HEK293 (cell line): Measurements from ENCODE around the gene SBF1.

ENCODE experiments used
- CTCF ChIA-PET: fragments of 350-600 bp; formaldehyde crosslinking; extraction: SDS; loops from one replicate; lab custom pipeline; 2021; ENCODE audit warnings: antibody characterized with exemption; lab: Yijun Ruan, JAX
- POLR2A ChIA-PET: fragments of 300-600 bp; formaldehyde crosslinking; extraction: SDS; loops from one replicate; lab custom pipeline; 2020; ENCODE audit warnings: antibody characterized with exemption, inconsistent platforms; lab: Yijun Ruan, JAX
- H3K27ac ChIP-seq: fragments of 200-500 bp; sonication (Bioruptor generic); 2 replicates; pipeline ENCODE4 v1.5.1; 2014; ENCODE audit warnings: low read depth, low read length, control low read depth, inconsistent platforms; ENCODE audit errors: extremely low read depth
- H3K36me3 ChIP-seq, 2 experiments: fragments of 200-500 bp in 1 of 2; sonication (Bioruptor generic) in 1 of 2; 1 replicate in 1 of 2; 2 replicates in 1 of 2; pipeline ENCODE4 v1.5.1; 2014 to 2017; ENCODE audit warnings: inconsistent platforms in 2 of 2, low read length in 2 of 2; ENCODE audit not compliant: control insufficient read depth in 2 of 2, insufficient read depth in 1 of 2
- H3K4me1 ChIP-seq: fragments of 200-500 bp; sonication (Bioruptor generic); 2 replicates; pipeline ENCODE4 v1.5.1; 2014; ENCODE audit warnings: mild to moderate bottlenecking, low read length, inconsistent platforms; ENCODE audit not compliant: control insufficient read depth, insufficient read depth
- H3K4me3 ChIP-seq: 2 replicates; pipeline ENCODE4 v1.5.1; 2011; ENCODE audit warnings: low read depth, mild to moderate bottlenecking, control low read depth, low read length, moderate library complexity
- H3K9me3 ChIP-seq: fragments of 200-500 bp; sonication (Bioruptor generic); 2 replicates; pipeline ENCODE4 v1.5.1; 2014; ENCODE audit warnings: low read depth, low read length, inconsistent platforms; ENCODE audit not compliant: control insufficient read depth, insufficient read depth
- AEBP2 ChIP-seq: fragments of 450-650 bp; formaldehyde crosslinking; IDR thresholded peaks from 2 replicates; pipeline ENCODE4 v1.5.1; 2016; ENCODE audit warnings: missing biosample characterization, missing genetic modification characterization, borderline replicate concordance
- KLF9 ChIP-seq: fragments of 450-650 bp; formaldehyde crosslinking; IDR thresholded peaks from 2 replicates; pipeline ENCODE4 v1.5.1; 2016; ENCODE audit warnings: missing biosample characterization, missing genetic modification characterization, low read depth
- MZF1 ChIP-seq: fragments of 450-650 bp; formaldehyde crosslinking; IDR thresholded peaks from 2 replicates; pipeline ENCODE4 v1.5.1; 2017; ENCODE audit warnings: missing biosample characterization, missing genetic modification characterization, borderline replicate concordance
- PBX3 ChIP-seq: sonication (generic); formaldehyde crosslinking; IDR thresholded peaks from 2 replicates; pipeline ENCODE4 v1.8.1; 2022; ENCODE audit warnings: mild to moderate bottlenecking, moderate library complexity, missing genetic modification reagents
- PRDM10 ChIP-seq: fragments of 450-650 bp; formaldehyde crosslinking; IDR thresholded peaks from 2 replicates; pipeline ENCODE4 v1.5.1; 2016; ENCODE audit warnings: missing biosample characterization, missing genetic modification characterization
- SP2 ChIP-seq: fragments of 450-650 bp; formaldehyde crosslinking; IDR thresholded peaks from 2 replicates; pipeline ENCODE4 v1.5.1; 2016; ENCODE audit warnings: missing biosample characterization, missing genetic modification characterization
- YY2 ChIP-seq: fragments of 450-650 bp; formaldehyde crosslinking; IDR thresholded peaks from 2 replicates; pipeline ENCODE4 v1.5.1; 2016; ENCODE audit warnings: missing biosample characterization, missing genetic modification characterization
- ZNF10 ChIP-seq: fragments of 450-650 bp; formaldehyde crosslinking; IDR thresholded peaks from 2 replicates; pipeline ENCODE4 v1.5.1; 2017; ENCODE audit warnings: missing biosample characterization, missing genetic modification characterization
- ZNF155 ChIP-seq: fragments of 450-650 bp; formaldehyde crosslinking; IDR thresholded peaks from 2 replicates; pipeline ENCODE4 v1.5.1; 2016; ENCODE audit warnings: missing biosample characterization, missing genetic modification characterization
- ZNF274 ChIP-seq, 2 experiments: fragments of 200-500 bp in 1 of 2; fragments of 450-650 bp in 1 of 2; sonication (Bioruptor generic) in 1 of 2; formaldehyde crosslinking in 1 of 2; IDR thresholded peaks; 2 replicates each; pipeline versions ENCODE4 v1.5.1 to v1.6.1; 2014 to 2016; ENCODE audit warnings: borderline replicate concordance in 1 of 2, inconsistent platforms in 1 of 2, low read length in 1 of 2, missing biosample characterization in 1 of 2, missing genetic modification characterization in 1 of 2
- ZNF488 ChIP-seq: fragments of 450-650 bp; formaldehyde crosslinking; IDR thresholded peaks from 2 replicates; pipeline ENCODE4 v1.5.1; 2016; ENCODE audit warnings: missing biosample characterization, missing genetic modification characterization
- ZNF529 ChIP-seq: fragments of 450-650 bp; formaldehyde crosslinking; IDR thresholded peaks from 2 replicates; pipeline ENCODE4 v1.5.1; 2017; ENCODE audit warnings: missing genetic modification characterization, missing biosample characterization; ENCODE audit not compliant: insufficient replicate concordance
- ZNF530 ChIP-seq: fragments of 450-650 bp; formaldehyde crosslinking; IDR thresholded peaks from 2 replicates; pipeline ENCODE4 v1.5.1; 2016; ENCODE audit warnings: low read depth, missing biosample characterization, missing genetic modification characterization
- ZNF544 ChIP-seq: fragments of 450-650 bp; formaldehyde crosslinking; IDR thresholded peaks from 2 replicates; pipeline ENCODE4 v1.5.0; 2017; ENCODE audit warnings: missing biosample characterization, missing genetic modification characterization
- ZNF660 ChIP-seq: fragments of 450-650 bp; IDR thresholded peaks from 2 replicates; pipeline ENCODE4 v1.5.1; 2018; ENCODE audit warnings: missing biosample characterization, mild to moderate bottlenecking, missing genetic modification characterization
- ZNF707 ChIP-seq: fragments of 450-650 bp; formaldehyde crosslinking; IDR thresholded peaks from 2 replicates; pipeline ENCODE4 v1.5.1; 2016; ENCODE audit warnings: missing biosample characterization, missing genetic modification characterization
- ZNF776 ChIP-seq: fragments of 450-650 bp; formaldehyde crosslinking; IDR thresholded peaks from 2 replicates; pipeline ENCODE4 v1.5.0; 2017; ENCODE audit warnings: missing biosample characterization, missing genetic modification characterization, borderline replicate concordance
- ZNF791 ChIP-seq: fragments of 450-650 bp; formaldehyde crosslinking; IDR thresholded peaks from 2 replicates; pipeline ENCODE4 v1.5.1; 2016; ENCODE audit warnings: missing biosample characterization, missing genetic modification characterization
- ZSCAN16 ChIP-seq: fragments of 450-650 bp; formaldehyde crosslinking; IDR thresholded peaks from 2 replicates; pipeline ENCODE4 v1.5.1; 2016; ENCODE audit warnings: missing biosample characterization, missing genetic modification characterization

Gene SBF1

GRCh38 chr22:50438305-50439275 is 36.2 kb downstream of the SBF1 start:
- CTCF ChIA-PET = interaction anchor here (0.5 to 1.0 kb wide), 7 partner anchors 9 to 198 kb away, joined by 3 to 5 read pairs (median 3); partner anchors contain the start of gene SCO2
- Histone ChIP-seq H3K36me3 (peaks cover 0 to 82% of the 10 kb centered on the region in 2 experiments; a peak in 2 of 3 replicates), H3K4me3 (no peak overlapping the region), H3K4me1 (no peaks in the 10 kb centered on the region), H3K9me3 (no peaks in the 10 kb centered on the region), H3K27ac (no peak overlapping the region)
- POLR2A ChIA-PET = interaction anchor here (1.0 kb wide), 1 partner anchor 8 kb away, joined by 3 read pairs; no protein-coding TSS in a partner anchor
- TF ChIP-seq PRDM10 (tag by site-specific recombination) (no peak), ZNF10 (no peak), ZNF776 (no peak), ZNF707 (tag by site-specific recombination) (no peak), KLF9 (no peak), ZNF488 (tag by site-specific recombination) (no peak), ZNF274 (IDR thresholded peaks at IDR 0.05; ENCODE audit: low read length) (no peak), ZNF274 (tag by site-specific recombination; IDR thresholded peaks at IDR 0.05; ENCODE audit: borderline replicate concordance) (no peak), YY2 (tag by site-specific recombination) (no peak), ZNF544 (tag by site-specific recombination) (no peak), ZNF529 (no peak), ZNF660 (tag by site-specific recombination) (no peak), ZNF530 (no peak), ZNF155 (tag by site-specific recombination) (no peak), PBX3 (no peak), ZSCAN16 (tag by site-specific recombination) (no peak), AEBP2 (tag by site-specific recombination) (no peak), MZF1 (tag by site-specific recombination) (no peak), ZNF791 (tag by site-specific recombination) (no peak), SP2 (no peak)
